GM11168 (cell line): ENCODE data around the gene UNK.

Experiments used
- in situ Hi-C: fragments of 300-500 bp; cut with MboI; formaldehyde crosslinking; loops from one replicate; pipeline ENCODE4 v1.12.0; 2022; ENCODE audit warnings: low sequenced_read_pairs; ENCODE audit not compliant: unreplicated experiment

UNK gene, protein sequence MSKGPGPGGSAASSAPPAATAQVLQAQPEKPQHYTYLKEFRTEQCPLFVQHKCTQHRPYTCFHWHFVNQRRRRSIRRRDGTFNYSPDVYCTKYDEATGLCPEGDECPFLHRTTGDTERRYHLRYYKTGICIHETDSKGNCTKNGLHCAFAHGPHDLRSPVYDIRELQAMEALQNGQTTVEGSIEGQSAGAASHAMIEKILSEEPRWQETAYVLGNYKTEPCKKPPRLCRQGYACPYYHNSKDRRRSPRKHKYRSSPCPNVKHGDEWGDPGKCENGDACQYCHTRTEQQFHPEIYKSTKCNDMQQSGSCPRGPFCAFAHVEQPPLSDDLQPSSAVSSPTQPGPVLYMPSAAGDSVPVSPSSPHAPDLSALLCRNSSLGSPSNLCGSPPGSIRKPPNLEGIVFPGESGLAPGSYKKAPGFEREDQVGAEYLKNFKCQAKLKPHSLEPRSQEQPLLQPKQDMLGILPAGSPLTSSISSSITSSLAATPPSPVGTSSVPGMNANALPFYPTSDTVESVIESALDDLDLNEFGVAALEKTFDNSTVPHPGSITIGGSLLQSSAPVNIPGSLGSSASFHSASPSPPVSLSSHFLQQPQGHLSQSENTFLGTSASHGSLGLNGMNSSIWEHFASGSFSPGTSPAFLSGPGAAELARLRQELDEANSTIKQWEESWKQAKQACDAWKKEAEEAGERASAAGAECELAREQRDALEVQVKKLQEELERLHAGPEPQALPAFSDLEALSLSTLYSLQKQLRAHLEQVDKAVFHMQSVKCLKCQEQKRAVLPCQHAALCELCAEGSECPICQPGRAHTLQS

DNA sequence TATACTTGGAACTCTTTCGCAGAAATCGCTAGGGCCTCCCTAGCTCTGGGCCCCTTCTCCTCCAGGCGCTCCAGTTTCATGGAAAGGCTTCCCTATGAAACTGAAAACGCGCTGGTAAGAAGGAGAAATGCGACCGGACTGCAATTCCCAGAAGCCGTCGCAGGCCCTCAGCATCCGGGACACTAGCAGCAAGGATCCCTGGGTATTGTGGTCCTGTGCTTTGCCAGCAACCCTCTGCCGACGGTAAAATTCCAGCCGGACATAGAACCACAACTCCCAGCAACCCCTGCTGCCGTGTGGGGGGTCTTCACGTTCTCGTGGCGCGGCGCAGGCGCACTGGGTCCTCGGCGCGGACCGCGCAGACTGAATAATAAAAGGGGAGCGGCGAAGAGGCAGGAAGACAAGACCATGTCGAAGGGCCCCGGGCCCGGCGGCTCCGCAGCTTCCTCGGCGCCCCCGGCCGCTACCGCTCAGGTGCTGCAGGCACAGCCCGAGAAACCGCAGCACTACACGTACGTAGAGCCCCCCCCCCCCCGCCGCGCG lies at the start of gene UNK:
Gene UNK (plus strand): TSS at position 334 of the 543 bp plus-strand sequence. CDS start 75 bp downstream, at position 409.
- in situ Hi-C loops, result no loop called here

DNA sequence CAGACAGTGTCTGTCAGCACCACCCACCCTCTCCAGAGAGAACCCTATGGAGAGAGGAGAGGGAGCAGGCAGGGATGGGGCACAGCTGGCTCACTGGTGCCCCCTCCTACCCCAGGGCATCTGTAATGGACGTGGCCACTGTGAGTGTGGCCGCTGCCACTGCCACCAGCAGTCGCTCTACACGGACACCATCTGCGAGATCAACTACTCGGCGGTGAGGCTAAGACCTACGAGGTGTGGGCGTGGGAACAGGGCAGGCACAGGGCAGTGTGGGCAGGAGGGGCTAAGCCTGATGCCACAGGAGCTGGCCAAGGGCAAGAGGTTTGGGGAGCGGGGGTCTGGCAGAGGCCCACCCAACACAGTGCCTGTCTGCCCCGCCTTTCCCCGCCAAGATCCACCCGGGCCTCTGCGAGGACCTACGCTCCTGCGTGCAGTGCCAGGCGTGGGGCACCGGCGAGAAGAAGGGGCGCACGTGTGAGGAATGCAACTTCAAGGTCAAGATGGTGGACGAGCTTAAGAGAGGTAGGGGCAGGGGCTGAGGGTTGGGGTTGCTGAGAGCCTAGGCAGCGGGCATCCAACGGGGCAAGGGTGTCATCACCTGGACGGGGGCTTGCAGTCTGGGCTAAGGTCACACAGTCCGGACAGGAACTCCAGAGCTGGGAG lies 48.3 kb upstream of the UNK start:
- in situ Hi-C loops, result no loop called here

- in situ Hi-C loops, result no loop called here
These were observed 47.3 kb upstream of the UNK start for GRCh38 chr17:75737133-75737962.

DNA sequence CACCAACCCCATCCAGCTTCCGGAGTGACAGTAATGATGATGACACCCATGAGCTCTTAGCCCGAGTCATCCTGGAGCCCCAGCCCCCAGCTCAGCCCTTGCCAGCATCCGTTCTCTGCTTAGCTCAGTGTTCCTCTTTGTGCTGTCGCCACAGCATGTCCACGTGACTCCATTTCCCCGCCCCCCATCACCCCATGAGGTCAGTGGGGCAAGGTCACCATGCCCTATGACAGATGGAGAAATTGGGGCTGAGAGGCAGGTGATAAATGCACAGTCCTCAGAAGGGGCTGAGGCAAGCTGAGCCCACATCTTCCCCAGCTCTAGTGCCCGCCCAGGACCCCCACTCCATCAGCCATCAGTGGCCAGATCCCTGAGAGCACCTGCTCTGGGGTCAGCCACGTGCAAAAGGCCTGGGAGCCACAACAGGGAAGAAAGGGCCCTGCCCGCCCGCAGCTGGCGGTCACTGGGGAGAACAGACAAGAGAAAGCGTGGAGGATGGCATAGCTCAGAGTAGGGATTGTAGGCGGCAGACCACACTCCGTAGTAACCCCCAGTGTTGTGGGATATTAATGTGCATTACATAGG lies 46.3 kb upstream of the UNK start:
- in situ Hi-C loops, result no loop called here

- in situ Hi-C loops, result no loop called here
These were observed 45.4 kb upstream of the UNK start for GRCh38 chr17:75739174-75739573.

GRCh38 chr17:75739801-75740200 lies 44.8 kb upstream of the UNK start:
- in situ Hi-C loops, result loop anchor here (5.0 kb wide), 1 partner anchor 42 kb away; no protein-coding TSS in a partner anchor

DNA sequence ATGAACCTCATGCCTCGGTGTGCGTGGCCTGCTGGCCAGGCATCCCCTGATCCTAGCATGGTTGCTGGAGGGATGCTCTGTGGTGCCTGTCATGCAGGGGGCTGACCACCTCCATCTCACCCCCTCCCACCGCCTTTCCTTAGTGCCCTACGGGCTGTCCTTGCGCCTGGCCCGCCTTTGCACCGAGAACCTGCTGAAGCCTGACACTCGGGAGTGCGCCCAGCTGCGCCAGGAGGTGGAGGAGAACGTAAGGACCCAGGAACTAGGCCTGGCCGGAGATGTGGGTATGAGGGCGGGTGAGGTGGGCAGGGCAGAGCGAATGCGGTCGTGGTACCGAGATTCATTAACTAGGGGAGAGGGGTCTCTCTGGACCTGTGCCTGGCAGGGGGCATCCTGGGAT lies 44.4 kb upstream of the UNK start:
- in situ Hi-C loops, result loop anchor here (5.0 kb wide), 1 partner anchor 43 kb away; no protein-coding TSS in a partner anchor

DNA sequence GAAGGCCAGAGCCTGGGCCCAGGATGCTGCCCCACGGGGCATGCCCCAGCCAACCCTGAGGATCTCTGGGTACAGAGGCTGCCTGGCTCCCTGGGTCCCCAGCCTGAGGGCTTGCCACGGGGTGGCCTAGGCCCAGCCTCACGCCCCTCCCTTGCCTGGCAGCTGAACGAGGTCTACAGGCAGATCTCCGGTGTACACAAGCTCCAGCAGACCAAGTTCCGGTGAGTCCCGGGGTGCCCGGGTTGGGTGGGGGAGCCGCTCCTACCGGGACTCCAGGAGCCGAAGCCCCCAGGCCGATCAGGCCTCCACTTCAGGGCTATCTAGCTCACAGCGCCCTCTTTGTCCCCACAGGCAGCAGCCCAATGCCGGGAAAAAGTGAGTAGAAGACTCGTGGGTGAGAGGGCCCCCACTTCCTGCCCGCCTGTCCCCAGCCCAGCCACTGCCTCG lies 44.0 kb upstream of the UNK start:
- in situ Hi-C loops, result loop anchor here (5.0 kb wide), 1 partner anchor 43 kb away; no protein-coding TSS in a partner anchor

GRCh38 chr17:75742337-75742736 lies 42.3 kb upstream of the UNK start:
- in situ Hi-C loops, result loop anchor here (5.0 kb wide), 1 partner anchor 45 kb away; no protein-coding TSS in a partner anchor

- in situ Hi-C loops, result loop anchor here (5.0 kb wide), 1 partner anchor 46 kb away; no protein-coding TSS in a partner anchor
These were observed 40.9 kb upstream of the UNK start for GRCh38 chr17:75743625-75744206.

GRCh38 chr17:75748706-75749105 lies 35.9 kb upstream of the UNK start:
- in situ Hi-C loops, result loop anchor here (5.0 kb wide), 1 partner anchor 76 kb away; no protein-coding TSS in a partner anchor

- in situ Hi-C loops, result loop anchor here (5.0 kb wide), 2 partner anchors 77 to 132 kb away; no protein-coding TSS in a partner anchor
These were observed 34.8 kb upstream of the UNK start for GRCh38 chr17:75749545-75750389.

GRCh38 chr17:75750661-75751423 lies 33.8 kb upstream of the UNK start:
- in situ Hi-C loops, result loop anchor here (5.0 kb wide), 1 partner anchor 134 kb away; no protein-coding TSS in a partner anchor

- in situ Hi-C loops, result loop anchor here (5.0 kb wide), 1 partner anchor 135 kb away; no protein-coding TSS in a partner anchor
These were observed 32.8 kb upstream of the UNK start for GRCh38 chr17:75751676-75752404.

DNA sequence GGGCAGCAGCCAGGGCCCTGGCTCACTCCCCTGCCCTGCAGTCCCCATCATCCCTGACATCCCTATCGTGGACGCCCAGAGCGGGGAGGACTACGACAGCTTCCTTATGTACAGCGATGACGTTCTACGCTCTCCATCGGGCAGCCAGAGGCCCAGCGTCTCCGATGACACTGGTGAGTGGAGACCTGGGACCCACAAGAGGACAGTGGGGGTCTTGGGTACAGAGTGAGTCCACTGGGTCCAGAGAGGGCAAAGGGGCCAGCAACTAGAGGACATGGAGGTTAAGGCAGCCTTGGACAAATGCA lies 32.2 kb upstream of the UNK start:
- in situ Hi-C loops, result loop anchor here (5.0 kb wide), 1 partner anchor 135 kb away; no protein-coding TSS in a partner anchor
